SK-N-SH treated with all-trans-retinoic acid at 6 μM for 48 hours (cell line): Measurements from ENCODE around the gene TTC33.

Experiments
- ATAC-seq: fragments of 200-7000 bp; cut with Tn5 transposase; 3 replicates; pipeline ENCODE4 v1.9.1; 2020; ENCODE audit warnings: mild to moderate bottlenecking, moderate library complexity
- ARNTL ChIP-seq: fragments of 450-650 bp; formaldehyde crosslinking; IDR thresholded peaks from 2 replicates; pipeline ENCODE4 v1.5.0; 2020; ENCODE audit warnings: low read depth, mild to moderate bottlenecking, moderate library complexity, borderline replicate concordance
- CSDC2 ChIP-seq: fragments of 250-450 bp; sonication (Bioruptor Pico); IDR thresholded peaks from 2 replicates; pipeline ENCODE4 v1.5.0; 2020; ENCODE audit warnings: mild to moderate bottlenecking, moderate library complexity
- ESRRG ChIP-seq: fragments of 250-450 bp; sonication (Bioruptor Pico); IDR thresholded peaks from 2 replicates; pipeline ENCODE4 v1.6.1; 2021; ENCODE audit warnings: mild to moderate bottlenecking
- GLIS3 ChIP-seq: fragments of 250-450 bp; sonication (Bioruptor Pico); IDR thresholded peaks from 2 replicates; pipeline ENCODE4 v1.5.0; 2020; ENCODE audit warnings: mild to moderate bottlenecking, moderate library complexity
- ISL1 ChIP-seq: fragments of 250-450 bp; sonication (Bioruptor Pico); IDR thresholded peaks from 2 replicates; pipeline ENCODE4 v2.1.2; 2022; ENCODE audit warnings: mild to moderate bottlenecking, moderate library complexity
- OSR1 ChIP-seq: fragments of 250-450 bp; sonication (Bioruptor Pico); IDR thresholded peaks from 2 replicates; pipeline ENCODE4 v1.8.0; 2022; ENCODE audit warnings: moderate library complexity, mild to moderate bottlenecking, inconsistent platforms
- PPARA ChIP-seq: fragments of 250-450 bp; sonication (Bioruptor Pico); IDR thresholded peaks from 2 replicates; pipeline ENCODE4 v1.5.0; 2020; ENCODE audit warnings: mild to moderate bottlenecking, borderline replicate concordance
- SNAI2 ChIP-seq: fragments of 250-450 bp; sonication (Bioruptor Pico); IDR thresholded peaks from 2 replicates; pipeline ENCODE4 v1.5.0; 2020; ENCODE audit warnings: mild to moderate bottlenecking, moderate library complexity
- TCF4 ChIP-seq: fragments of 250-450 bp; sonication (Bioruptor Pico); IDR thresholded peaks from 2 replicates; pipeline ENCODE4 v1.8.0; 2021; ENCODE audit warnings: mild to moderate bottlenecking, moderate library complexity, borderline replicate concordance
- TOX ChIP-seq: fragments of 250-450 bp; sonication (Bioruptor Pico); IDR thresholded peaks from 2 replicates; pipeline ENCODE4 v1.8.0; 2021; ENCODE audit warnings: mild to moderate bottlenecking, moderate library complexity, borderline replicate concordance
- ZC3H10 ChIP-seq: fragments of 250-450 bp; sonication (Bioruptor Pico); IDR thresholded peaks from 2 replicates; pipeline ENCODE4 v1.5.1; 2021; ENCODE audit warnings: mild to moderate bottlenecking, moderate library complexity
- ZFP30 ChIP-seq: fragments of 450-650 bp; formaldehyde crosslinking; IDR thresholded peaks from 2 replicates; pipeline ENCODE4 v1.5.0; 2022; ENCODE audit warnings: mild to moderate bottlenecking, moderate library complexity
- ZNF565 ChIP-seq: fragments of 450-650 bp; formaldehyde crosslinking; conservative IDR thresholded peaks from 2 replicates; pipeline ENCODE4 v1.5.0; 2020; ENCODE audit warnings: low read depth, mild to moderate bottlenecking, moderate library complexity
- ZNF70 ChIP-seq: fragments of 450-650 bp; formaldehyde crosslinking; IDR thresholded peaks from 2 replicates; pipeline ENCODE4 v1.5.0; 2020; ENCODE audit warnings: mild to moderate bottlenecking, moderate library complexity
- ZNF8 ChIP-seq: fragments of 450-650 bp; formaldehyde crosslinking; IDR thresholded peaks from 2 replicates; pipeline ENCODE4 v1.5.0; 2020; ENCODE audit warnings: mild to moderate bottlenecking, moderate library complexity
- TF ChIP-seq, protein P1 (sequence below): fragments of 250-450 bp; sonication (Bioruptor Pico); IDR thresholded peaks from 2 replicates; pipeline ENCODE4 v1.5.0; 2020; ENCODE audit warnings: mild to moderate bottlenecking, moderate library complexity
- TF ChIP-seq, protein P2 (sequence below): fragments of 250-450 bp; sonication (Bioruptor Pico); IDR thresholded peaks from 2 replicates; pipeline ENCODE4 v1.5.1; 2021; ENCODE audit warnings: mild to moderate bottlenecking, moderate library complexity
- TF ChIP-seq, protein P3 (sequence below): fragments of 250-450 bp; sonication (Bioruptor Pico); IDR thresholded peaks from 2 replicates; pipeline ENCODE4 v1.8.0; 2020; ENCODE audit warnings: mild to moderate bottlenecking, moderate library complexity, borderline replicate concordance
- TF ChIP-seq, protein P4 (sequence below): fragments of 250-450 bp; sonication (Bioruptor Pico); IDR thresholded peaks from 2 replicates; pipeline ENCODE4 v1.5.1; 2020; ENCODE audit warnings: low read depth, mild to moderate bottlenecking, moderate library complexity
- TF ChIP-seq, protein P5 (sequence below): fragments of 250-450 bp; sonication (Bioruptor Pico); IDR thresholded peaks from 2 replicates; pipeline ENCODE4 v1.8.0; 2021; ENCODE audit warnings: low read depth, mild to moderate bottlenecking, moderate library complexity, borderline replicate concordance

TTC33 gene

DNA sequence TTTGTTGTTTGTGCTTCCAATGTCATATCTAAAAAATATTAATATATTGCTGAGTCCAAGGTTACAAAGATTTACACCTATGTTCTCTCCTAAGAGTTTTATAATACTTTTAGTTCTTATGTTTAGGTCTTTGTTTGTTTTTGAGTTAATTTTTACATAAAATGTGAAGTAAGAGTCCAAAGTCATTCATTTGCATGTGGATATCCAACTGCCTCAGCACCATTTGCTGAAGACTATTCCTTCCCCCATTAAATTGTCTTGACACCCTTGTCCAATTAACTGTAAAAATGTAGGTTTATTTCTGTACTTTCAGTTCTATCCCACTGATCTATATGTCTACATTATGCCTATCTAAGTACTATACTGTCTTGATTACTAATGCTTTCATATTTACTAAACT, 35.7 kb downstream of the TTC33 start:
- ATAC-seq = no peak
- TF ChIP-seq, protein P1, sequence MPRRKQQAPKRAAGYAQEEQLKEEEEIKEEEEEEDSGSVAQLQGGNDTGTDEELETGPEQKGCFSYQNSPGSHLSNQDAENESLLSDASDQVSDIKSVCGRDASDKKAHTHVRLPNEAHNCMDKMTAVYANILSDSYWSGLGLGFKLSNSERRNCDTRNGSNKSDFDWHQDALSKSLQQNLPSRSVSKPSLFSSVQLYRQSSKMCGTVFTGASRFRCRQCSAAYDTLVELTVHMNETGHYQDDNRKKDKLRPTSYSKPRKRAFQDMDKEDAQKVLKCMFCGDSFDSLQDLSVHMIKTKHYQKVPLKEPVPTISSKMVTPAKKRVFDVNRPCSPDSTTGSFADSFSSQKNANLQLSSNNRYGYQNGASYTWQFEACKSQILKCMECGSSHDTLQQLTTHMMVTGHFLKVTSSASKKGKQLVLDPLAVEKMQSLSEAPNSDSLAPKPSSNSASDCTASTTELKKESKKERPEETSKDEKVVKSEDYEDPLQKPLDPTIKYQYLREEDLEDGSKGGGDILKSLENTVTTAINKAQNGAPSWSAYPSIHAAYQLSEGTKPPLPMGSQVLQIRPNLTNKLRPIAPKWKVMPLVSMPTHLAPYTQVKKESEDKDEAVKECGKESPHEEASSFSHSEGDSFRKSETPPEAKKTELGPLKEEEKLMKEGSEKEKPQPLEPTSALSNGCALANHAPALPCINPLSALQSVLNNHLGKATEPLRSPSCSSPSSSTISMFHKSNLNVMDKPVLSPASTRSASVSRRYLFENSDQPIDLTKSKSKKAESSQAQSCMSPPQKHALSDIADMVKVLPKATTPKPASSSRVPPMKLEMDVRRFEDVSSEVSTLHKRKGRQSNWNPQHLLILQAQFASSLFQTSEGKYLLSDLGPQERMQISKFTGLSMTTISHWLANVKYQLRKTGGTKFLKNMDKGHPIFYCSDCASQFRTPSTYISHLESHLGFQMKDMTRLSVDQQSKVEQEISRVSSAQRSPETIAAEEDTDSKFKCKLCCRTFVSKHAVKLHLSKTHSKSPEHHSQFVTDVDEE = no peak
- TF ChIP-seq GLIS3 (CRISPR knock-in tag) (no peak), TOX (no peak), ZC3H10 (CRISPR knock-in tag) (no peak), ZNF8 (CRISPR knock-in tag) (no peak), ESRRG (CRISPR knock-in tag) (no peak), ZNF565 (CRISPR knock-in tag) (no peak), ARNTL (no peak), ISL1 (CRISPR knock-in tag) (no peak), OSR1 (CRISPR knock-in tag) (no peak), CSDC2 (CRISPR knock-in tag) (no peak)
- TF ChIP-seq, protein P2, sequence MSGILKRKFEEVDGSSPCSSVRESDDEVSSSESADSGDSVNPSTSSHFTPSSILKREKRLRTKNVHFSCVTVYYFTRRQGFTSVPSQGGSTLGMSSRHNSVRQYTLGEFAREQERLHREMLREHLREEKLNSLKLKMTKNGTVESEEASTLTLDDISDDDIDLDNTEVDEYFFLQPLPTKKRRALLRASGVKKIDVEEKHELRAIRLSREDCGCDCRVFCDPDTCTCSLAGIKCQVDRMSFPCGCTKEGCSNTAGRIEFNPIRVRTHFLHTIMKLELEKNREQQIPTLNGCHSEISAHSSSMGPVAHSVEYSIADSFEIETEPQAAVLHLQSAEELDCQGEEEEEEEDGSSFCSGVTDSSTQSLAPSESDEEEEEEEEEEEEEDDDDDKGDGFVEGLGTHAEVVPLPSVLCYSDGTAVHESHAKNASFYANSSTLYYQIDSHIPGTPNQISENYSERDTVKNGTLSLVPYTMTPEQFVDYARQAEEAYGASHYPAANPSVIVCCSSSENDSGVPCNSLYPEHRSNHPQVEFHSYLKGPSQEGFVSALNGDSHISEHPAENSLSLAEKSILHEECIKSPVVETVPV (CRISPR knock-in tag) = no peak
- TF ChIP-seq, protein P3, sequence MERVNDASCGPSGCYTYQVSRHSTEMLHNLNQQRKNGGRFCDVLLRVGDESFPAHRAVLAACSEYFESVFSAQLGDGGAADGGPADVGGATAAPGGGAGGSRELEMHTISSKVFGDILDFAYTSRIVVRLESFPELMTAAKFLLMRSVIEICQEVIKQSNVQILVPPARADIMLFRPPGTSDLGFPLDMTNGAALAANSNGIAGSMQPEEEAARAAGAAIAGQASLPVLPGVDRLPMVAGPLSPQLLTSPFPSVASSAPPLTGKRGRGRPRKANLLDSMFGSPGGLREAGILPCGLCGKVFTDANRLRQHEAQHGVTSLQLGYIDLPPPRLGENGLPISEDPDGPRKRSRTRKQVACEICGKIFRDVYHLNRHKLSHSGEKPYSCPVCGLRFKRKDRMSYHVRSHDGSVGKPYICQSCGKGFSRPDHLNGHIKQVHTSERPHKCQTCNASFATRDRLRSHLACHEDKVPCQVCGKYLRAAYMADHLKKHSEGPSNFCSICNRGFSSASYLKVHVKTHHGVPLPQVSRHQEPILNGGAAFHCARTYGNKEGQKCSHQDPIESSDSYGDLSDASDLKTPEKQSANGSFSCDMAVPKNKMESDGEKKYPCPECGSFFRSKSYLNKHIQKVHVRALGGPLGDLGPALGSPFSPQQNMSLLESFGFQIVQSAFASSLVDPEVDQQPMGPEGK = no peak
- TF ChIP-seq, protein P4, sequence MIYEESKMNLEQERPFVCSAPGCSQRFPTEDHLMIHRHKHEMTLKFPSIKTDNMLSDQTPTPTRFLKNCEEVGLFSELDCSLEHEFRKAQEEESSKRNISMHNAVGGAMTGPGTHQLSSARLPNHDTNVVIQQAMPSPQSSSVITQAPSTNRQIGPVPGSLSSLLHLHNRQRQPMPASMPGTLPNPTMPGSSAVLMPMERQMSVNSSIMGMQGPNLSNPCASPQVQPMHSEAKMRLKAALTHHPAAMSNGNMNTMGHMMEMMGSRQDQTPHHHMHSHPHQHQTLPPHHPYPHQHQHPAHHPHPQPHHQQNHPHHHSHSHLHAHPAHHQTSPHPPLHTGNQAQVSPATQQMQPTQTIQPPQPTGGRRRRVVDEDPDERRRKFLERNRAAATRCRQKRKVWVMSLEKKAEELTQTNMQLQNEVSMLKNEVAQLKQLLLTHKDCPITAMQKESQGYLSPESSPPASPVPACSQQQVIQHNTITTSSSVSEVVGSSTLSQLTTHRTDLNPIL = no peak

DNA sequence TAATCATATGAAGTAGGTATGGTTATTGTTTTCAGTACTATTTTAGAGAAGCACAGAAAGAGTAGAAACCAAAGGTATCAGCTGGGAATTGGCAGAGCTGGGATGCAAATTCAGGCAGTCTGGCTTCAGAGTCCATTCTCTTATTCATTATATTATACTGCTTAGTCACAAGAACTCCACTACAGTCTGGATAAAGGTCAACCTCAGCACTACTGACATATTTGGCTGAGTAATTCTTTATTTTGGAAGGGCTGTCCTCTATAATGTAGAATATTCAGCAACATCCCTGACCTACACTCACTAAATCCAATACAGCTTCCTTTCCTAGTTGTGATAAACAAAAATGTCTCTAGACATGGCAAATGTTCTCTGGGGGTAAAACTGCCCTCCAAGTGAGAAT, 38.5 kb downstream of the TTC33 start:
- no peak for TF ChIP-seq ZNF8 (CRISPR knock-in tag)
- TF ChIP-seq CSDC2 (CRISPR knock-in tag) = no peak
- TF ChIP-seq, protein P5, sequence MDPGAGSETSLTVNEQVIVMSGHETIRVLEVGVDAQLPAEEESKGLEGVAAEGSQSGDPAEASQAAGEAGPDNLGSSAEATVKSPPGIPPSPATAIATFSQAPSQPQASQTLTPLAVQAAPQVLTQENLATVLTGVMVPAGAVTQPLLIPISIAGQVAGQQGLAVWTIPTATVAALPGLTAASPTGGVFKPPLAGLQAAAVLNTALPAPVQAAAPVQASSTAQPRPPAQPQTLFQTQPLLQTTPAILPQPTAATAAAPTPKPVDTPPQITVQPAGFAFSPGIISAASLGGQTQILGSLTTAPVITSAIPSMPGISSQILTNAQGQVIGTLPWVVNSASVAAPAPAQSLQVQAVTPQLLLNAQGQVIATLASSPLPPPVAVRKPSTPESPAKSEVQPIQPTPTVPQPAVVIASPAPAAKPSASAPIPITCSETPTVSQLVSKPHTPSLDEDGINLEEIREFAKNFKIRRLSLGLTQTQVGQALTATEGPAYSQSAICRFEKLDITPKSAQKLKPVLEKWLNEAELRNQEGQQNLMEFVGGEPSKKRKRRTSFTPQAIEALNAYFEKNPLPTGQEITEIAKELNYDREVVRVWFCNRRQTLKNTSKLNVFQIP (CRISPR knock-in tag) = no peak
- TF ChIP-seq, protein P3 = no peak
- TF ChIP-seq, protein P2 (CRISPR knock-in tag) = no peak
- no peak for TF ChIP-seq ZNF565 (CRISPR knock-in tag)
- TF ChIP-seq ARNTL = no peak
- no peak for TF ChIP-seq TCF4
- no peak for TF ChIP-seq ZC3H10 (CRISPR knock-in tag)
- no peak for TF ChIP-seq ESRRG (CRISPR knock-in tag)
- no peak for TF ChIP-seq OSR1 (CRISPR knock-in tag)
- no peak for TF ChIP-seq PPARA (CRISPR knock-in tag)
- TF ChIP-seq, protein P1 = no peak
- TF ChIP-seq ZNF70 (CRISPR knock-in tag) = no peak
- no peak for TF ChIP-seq GLIS3 (CRISPR knock-in tag)
- TF ChIP-seq SNAI2 (CRISPR knock-in tag) = no peak
- no peak for TF ChIP-seq ZFP30 (CRISPR knock-in tag)
- no peak for ATAC-seq
